ENCODE results near the gene SLC1A4.

DNA sequence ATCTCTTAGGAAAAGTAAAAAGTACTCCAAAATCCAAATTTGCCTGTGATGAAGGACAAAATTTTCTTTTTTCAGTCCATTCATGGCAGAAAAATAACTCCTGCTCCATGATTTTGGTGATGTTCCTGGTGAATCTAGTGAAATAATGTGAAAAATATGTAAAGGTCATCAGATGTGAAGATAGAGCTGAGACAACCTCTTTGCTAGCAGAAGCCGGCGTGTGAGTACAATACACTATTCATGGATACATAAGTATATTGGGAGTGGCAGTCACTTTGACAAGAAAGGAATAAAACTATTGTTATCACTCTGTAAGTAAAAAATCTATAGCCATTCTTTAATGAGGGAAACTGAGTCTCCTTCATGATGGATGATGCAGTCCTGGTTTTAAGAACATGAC, 6.3 kb upstream of the SLC1A4 start:
- no peak for TF ChIP-seq CTCF (IDR thresholded peaks at IDR 0.05)
- no peak for TF ChIP-seq EP300 (IDR thresholded peaks at IDR 0.05)

Measured in tibial nerve (tissue), 4 donors.